ENCODE measurements around the gene PCGF1. TPM values are rescaled to one million over a fixed set of nuclear protein-coding genes. Genes with fewer than 3 reads are reported as not detected.

The PCGF1 gene
- total and polyA plus RNA-seq, 2 of the 13 experiments (the other 11 are each of a cell fraction or from before 2014, with no cell fraction given), result 20.4 to 22.6 TPM

- peak; percentile 86; the same call in 1 of the 2 replicates for TF ChIP-seq BRF2 (CRISPR knock-in tag; IDR thresholded peaks at IDR 0.05)
- no peak for TF ChIP-seq RFXANK (CRISPR knock-in tag; IDR thresholded peaks at IDR 0.05)
- peak; percentile 60; the same call in 1 of the 2 replicates for TF ChIP-seq ZNF263 (CRISPR knock-in tag; IDR thresholded peaks at IDR 0.05)
- no peak for TF ChIP-seq ZBTB44 (CRISPR knock-in tag; IDR thresholded peaks at IDR 0.05)
- TF ChIP-seq SOX13 (IDR thresholded peaks at IDR 0.05), result no peak; the same call in 1 of the 2 replicates
- peak; percentile 16 to 95; a peak in 1 of 4 replicates for TF ChIP-seq SOX13 (CRISPR knock-in tag; conservative IDR thresholded peaks at IDR 0.05 in 1 of 2, IDR thresholded peaks at IDR 0.05 in 1 of 2)
- TF ChIP-seq PRDM4 (CRISPR knock-in tag; IDR thresholded peaks at IDR 0.05; ENCODE audit: borderline replicate concordance), result no peak
- peak; percentile 93 for TF ChIP-seq ZEB1 (IDR thresholded peaks at IDR 0.05; ENCODE audit: insufficient replicate concordance, low read depth)
- TF ChIP-seq UBTF (CRISPR knock-in tag; IDR thresholded peaks at IDR 0.05), result peak; percentile 61
- peak; percentile 50; the same call in 1 of the 2 replicates for TF ChIP-seq CHD4 (IDR thresholded peaks at IDR 0.05; ENCODE audit: borderline replicate concordance, low read length)
- TF ChIP-seq TCF7 (IDR thresholded peaks at IDR 0.05; ENCODE audit: low read depth), result no peak
- peak; percentile 62; the same call in 1 of the 2 replicates for TF ChIP-seq ZBTB43 (CRISPR knock-in tag; conservative IDR thresholded peaks at IDR 0.05)
- peak; percentile 66; the same call in 1 of the 2 replicates for TF ChIP-seq GZF1 (CRISPR knock-in tag; IDR thresholded peaks at IDR 0.05)
- peak; percentile 54 for TF ChIP-seq PHF5A (CRISPR knock-in tag; IDR thresholded peaks at IDR 0.05; ENCODE audit: low read depth, unreplicated experiment)
- peak; percentile 90 for TF ChIP-seq ZBTB7B (CRISPR knock-in tag; IDR thresholded peaks at IDR 0.05)
- peak; percentile 96 for TF ChIP-seq ZNF430 (CRISPR knock-in tag; IDR thresholded peaks at IDR 0.05)
Measured at GRCh38 chr2:74457549-74458131, 49.9 kb downstream of the PCGF1 start (continued).
